ENCODE measurements around the gene ROBO2.

The ROBO2 gene

DNA sequence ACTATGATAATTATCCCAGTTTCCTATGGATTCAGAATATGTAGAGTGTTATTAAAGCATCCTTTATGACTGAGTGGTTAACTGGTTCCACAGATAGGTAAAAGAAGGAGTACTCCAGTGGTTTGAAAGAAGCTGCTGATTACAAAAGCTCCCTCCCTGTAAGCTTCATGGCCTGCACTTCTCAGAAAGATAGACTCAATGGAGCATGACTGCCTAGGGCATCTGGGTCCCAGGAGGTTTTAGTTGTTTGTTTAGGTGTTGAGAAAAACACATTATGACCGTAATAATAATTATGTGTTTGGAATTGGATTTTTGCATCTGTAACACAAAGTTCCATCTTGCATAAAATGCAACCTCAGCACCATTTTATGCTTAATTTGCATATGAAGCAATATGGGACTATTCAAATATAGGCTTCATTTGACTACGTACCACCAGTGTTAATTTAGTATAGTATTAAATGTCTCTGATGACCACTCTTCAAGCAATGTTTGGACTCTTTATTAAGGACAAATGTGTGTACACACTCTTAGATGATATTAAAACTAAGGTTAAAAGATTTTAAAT is 121.1 kb downstream of the ROBO2 start:
- DNase-seq (ENCODE audit: low spot score): no peak
- TF ChIP-seq, protein P1, sequence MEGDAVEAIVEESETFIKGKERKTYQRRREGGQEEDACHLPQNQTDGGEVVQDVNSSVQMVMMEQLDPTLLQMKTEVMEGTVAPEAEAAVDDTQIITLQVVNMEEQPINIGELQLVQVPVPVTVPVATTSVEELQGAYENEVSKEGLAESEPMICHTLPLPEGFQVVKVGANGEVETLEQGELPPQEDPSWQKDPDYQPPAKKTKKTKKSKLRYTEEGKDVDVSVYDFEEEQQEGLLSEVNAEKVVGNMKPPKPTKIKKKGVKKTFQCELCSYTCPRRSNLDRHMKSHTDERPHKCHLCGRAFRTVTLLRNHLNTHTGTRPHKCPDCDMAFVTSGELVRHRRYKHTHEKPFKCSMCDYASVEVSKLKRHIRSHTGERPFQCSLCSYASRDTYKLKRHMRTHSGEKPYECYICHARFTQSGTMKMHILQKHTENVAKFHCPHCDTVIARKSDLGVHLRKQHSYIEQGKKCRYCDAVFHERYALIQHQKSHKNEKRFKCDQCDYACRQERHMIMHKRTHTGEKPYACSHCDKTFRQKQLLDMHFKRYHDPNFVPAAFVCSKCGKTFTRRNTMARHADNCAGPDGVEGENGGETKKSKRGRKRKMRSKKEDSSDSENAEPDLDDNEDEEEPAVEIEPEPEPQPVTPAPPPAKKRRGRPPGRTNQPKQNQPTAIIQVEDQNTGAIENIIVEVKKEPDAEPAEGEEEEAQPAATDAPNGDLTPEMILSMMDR (conservative IDR thresholded peaks at IDR 0.05; ENCODE audit: low read depth): no peak
- ChIA-PET CTCF (no interaction called here), POLR2A (ENCODE audit: low non-redundant PET) (no interaction called here)
- no peak overlapping the region for H3K27ac ChIP-seq

DNA sequence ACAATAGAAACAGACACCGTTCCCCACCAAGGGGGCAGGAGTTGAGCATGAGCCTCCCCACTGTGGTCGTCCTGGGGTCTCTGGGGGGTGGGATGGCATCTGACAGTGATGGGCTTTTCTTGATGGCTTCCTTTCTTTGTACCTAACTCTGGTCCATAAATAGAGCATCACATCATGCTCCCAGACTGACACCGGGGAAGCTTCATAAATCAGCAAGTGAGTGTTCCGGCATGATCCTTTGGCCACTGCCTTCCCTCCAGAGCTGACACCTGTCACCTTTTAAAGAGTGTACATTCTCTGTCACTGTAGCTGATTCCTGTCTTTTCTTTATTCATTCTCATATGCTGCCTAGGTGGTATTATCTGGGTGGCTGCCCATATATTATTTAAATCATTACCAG is 129.9 kb downstream of the ROBO2 start:
- CTCF ChIA-PET: no interaction called here
- POLR2A ChIA-PET (ENCODE audit: low non-redundant PET): no interaction called here

GRCh38 chr3:77171026-77171425 is 131.1 kb downstream of the ROBO2 start:
- CTCF ChIA-PET: no interaction called here
- POLR2A ChIA-PET (ENCODE audit: low non-redundant PET): no interaction called here
- no peak overlapping the region for H3K27ac ChIP-seq
- TF ChIP-seq, protein P1 (conservative IDR thresholded peaks at IDR 0.05; ENCODE audit: low read depth): no peak
- no peak for DNase-seq (ENCODE audit: low spot score)

More for the DNA sequence above, 129.9 kb downstream of the ROBO2 start:
- DNase-seq (ENCODE audit: low spot score): no peak
- TF ChIP-seq, protein P1 (conservative IDR thresholded peaks at IDR 0.05; ENCODE audit: low read depth): no peak
- H3K27ac ChIP-seq: no peak overlapping the region

DNA sequence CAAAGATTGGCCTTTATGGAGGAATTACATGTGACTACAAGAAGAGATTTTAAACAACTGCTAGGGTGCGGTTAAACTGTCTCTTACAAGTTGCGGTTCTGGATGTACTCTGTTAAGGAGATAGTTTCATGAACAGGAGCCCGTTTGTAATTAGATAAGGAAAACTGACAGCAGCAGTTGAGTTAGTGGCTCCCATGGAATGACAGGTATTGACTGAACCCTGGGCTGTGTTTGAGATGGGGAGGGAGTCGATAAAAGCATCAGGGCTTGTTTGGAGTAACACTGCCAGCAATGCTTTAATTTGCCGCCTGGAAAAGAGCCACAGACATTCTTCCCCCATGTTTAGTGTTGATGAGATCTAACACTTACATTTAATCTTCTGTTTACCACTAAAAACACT is 139.9 kb downstream of the ROBO2 start:
- no peak for DNase-seq (ENCODE audit: low spot score)
- TF ChIP-seq, protein P1 (conservative IDR thresholded peaks at IDR 0.05; ENCODE audit: low read depth): no peak
- ChIA-PET CTCF (no interaction called here), POLR2A (ENCODE audit: low non-redundant PET) (no interaction called here)
- no peak overlapping the region for H3K27ac ChIP-seq

DNA sequence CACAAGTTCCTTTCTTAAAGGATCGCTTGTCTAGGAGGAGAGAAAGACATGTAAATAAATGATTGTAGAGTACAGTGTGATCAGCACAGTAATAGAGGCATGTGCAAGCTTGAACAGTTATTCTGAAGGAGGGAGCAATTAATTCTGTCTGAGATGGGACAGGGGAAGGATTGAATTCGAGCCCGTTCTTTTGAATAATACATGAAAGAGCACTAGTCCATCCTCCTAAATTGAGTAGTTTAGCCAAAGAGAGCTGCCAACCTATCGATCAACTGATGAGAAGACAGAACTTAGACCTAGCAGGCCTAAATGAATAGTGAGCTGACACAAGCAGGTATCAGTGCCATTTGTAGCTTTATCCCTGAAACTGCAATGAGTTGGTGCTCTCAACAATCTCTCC is 142.4 kb downstream of the ROBO2 start:
- ChIA-PET CTCF (no interaction called here), POLR2A (ENCODE audit: low non-redundant PET) (no interaction called here)
- H3K27ac ChIP-seq: no peak overlapping the region
- DNase-seq (ENCODE audit: low spot score): no peak
- TF ChIP-seq, protein P1 (conservative IDR thresholded peaks at IDR 0.05; ENCODE audit: low read depth): no peak

- TF ChIP-seq, protein P1 (conservative IDR thresholded peaks at IDR 0.05; ENCODE audit: low read depth): no peak
- no peak overlapping the region for H3K27ac ChIP-seq
Measured at GRCh38 chr3:77186319-77186718, 146.4 kb downstream of the ROBO2 start.

GRCh38 chr3:77186728-77187127 is 146.8 kb downstream of the ROBO2 start:
- DNase-seq (ENCODE audit: low spot score): peak; percentile 14
- POLR2A ChIA-PET (ENCODE audit: low non-redundant PET): no interaction called here
- CTCF ChIA-PET: no interaction called here
- H3K27ac ChIP-seq: no peak overlapping the region
- TF ChIP-seq, protein P1 (conservative IDR thresholded peaks at IDR 0.05; ENCODE audit: low read depth): no peak

More at GRCh38 chr3:77186319-77186718, 146.4 kb downstream of the ROBO2 start:
- DNase-seq (ENCODE audit: low spot score): no peak
- ChIA-PET POLR2A (ENCODE audit: low non-redundant PET) (no interaction called here), CTCF (no interaction called here)
